Measurements from ENCODE around the gene DDAH1. TPM values are rescaled to one million over a fixed set of nuclear protein-coding genes. Genes with fewer than 3 reads are reported as not detected.

DDAH1 gene
- total RNA-seq, 1 experiment from 2014 or later, result 22.8 TPM

DNA sequence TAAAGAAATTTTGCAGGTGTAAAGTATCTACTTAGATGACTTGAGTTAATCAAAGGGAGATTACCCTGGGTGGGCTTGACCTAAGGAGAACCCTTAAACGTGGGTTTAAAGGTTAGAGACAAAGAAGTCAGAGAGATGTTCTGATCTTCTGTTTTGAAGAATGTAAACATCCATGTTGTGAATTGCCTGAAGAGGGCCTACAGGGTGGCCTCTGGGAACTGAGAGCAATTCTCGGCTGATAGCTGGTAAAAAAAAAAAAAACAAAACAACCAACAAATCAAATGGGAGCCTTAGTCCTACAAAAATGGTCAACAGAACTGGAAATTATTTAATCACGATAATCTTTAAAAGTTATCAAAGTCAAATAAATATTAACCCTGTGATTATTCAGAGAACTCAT, 99.1 kb downstream of the DDAH1 start:
- no peak overlapping the region for H3K27ac Mint-ChIP-seq
- ATAC-seq (no peak), DNase-seq (ENCODE audit: low spot score) (no peak)
- ChIA-PET CTCF (interaction anchor here (1.4 to 2.7 kb wide), 2 partner anchors 22 to 52 kb away, joined by 3 to 9 read pairs; no protein-coding TSS in a partner anchor), POLR2A (interaction anchor here (0.6 kb wide), 1 partner anchor 49 kb away, joined by 8 read pairs; no protein-coding TSS in a partner anchor)
- no peaks in the 10 kb centered on the region for H3K27me3 Mint-ChIP-seq (ENCODE audit: low read depth)
- no peak overlapping the region for H3K4me3 Mint-ChIP-seq
- TF ChIP-seq NR1H2 (CRISPR knock-in tag; IDR thresholded peaks at IDR 0.05), result no peak
- no peak for TF ChIP-seq OVOL2 (CRISPR knock-in tag; IDR thresholded peaks at IDR 0.05; ENCODE audit: borderline replicate concordance)
- TF ChIP-seq NR3C1 (CRISPR knock-in tag; conservative IDR thresholded peaks at IDR 0.05; ENCODE audit: low read depth), result no peak
- TF ChIP-seq, protein P1, sequence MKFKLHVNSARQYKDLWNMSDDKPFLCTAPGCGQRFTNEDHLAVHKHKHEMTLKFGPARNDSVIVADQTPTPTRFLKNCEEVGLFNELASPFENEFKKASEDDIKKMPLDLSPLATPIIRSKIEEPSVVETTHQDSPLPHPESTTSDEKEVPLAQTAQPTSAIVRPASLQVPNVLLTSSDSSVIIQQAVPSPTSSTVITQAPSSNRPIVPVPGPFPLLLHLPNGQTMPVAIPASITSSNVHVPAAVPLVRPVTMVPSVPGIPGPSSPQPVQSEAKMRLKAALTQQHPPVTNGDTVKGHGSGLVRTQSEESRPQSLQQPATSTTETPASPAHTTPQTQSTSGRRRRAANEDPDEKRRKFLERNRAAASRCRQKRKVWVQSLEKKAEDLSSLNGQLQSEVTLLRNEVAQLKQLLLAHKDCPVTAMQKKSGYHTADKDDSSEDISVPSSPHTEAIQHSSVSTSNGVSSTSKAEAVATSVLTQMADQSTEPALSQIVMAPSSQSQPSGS (CRISPR knock-in tag; IDR thresholded peaks at IDR 0.05; ENCODE audit: borderline replicate concordance, low read depth), result no peak
- TF ChIP-seq TCF7 (CRISPR knock-in tag; IDR thresholded peaks at IDR 0.05; ENCODE audit: low read depth), result no peak
- no peak for TF ChIP-seq CBFB (CRISPR knock-in tag; IDR thresholded peaks at IDR 0.05; ENCODE audit: low read depth)
- TF ChIP-seq EMX1 (CRISPR knock-in tag; IDR thresholded peaks at IDR 0.05), result no peak
- TF ChIP-seq, protein P2, sequence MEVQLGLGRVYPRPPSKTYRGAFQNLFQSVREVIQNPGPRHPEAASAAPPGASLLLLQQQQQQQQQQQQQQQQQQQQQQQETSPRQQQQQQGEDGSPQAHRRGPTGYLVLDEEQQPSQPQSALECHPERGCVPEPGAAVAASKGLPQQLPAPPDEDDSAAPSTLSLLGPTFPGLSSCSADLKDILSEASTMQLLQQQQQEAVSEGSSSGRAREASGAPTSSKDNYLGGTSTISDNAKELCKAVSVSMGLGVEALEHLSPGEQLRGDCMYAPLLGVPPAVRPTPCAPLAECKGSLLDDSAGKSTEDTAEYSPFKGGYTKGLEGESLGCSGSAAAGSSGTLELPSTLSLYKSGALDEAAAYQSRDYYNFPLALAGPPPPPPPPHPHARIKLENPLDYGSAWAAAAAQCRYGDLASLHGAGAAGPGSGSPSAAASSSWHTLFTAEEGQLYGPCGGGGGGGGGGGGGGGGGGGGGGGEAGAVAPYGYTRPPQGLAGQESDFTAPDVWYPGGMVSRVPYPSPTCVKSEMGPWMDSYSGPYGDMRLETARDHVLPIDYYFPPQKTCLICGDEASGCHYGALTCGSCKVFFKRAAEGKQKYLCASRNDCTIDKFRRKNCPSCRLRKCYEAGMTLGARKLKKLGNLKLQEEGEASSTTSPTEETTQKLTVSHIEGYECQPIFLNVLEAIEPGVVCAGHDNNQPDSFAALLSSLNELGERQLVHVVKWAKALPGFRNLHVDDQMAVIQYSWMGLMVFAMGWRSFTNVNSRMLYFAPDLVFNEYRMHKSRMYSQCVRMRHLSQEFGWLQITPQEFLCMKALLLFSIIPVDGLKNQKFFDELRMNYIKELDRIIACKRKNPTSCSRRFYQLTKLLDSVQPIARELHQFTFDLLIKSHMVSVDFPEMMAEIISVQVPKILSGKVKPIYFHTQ (CRISPR knock-in tag; IDR thresholded peaks at IDR 0.05), result no peak
- TF ChIP-seq SOX15 (CRISPR knock-in tag; IDR thresholded peaks at IDR 0.05), result no peak
- no peak for TF ChIP-seq ZNF317 (CRISPR knock-in tag; IDR thresholded peaks at IDR 0.05; ENCODE audit: borderline replicate concordance, low read depth)
- TF ChIP-seq, protein P3, sequence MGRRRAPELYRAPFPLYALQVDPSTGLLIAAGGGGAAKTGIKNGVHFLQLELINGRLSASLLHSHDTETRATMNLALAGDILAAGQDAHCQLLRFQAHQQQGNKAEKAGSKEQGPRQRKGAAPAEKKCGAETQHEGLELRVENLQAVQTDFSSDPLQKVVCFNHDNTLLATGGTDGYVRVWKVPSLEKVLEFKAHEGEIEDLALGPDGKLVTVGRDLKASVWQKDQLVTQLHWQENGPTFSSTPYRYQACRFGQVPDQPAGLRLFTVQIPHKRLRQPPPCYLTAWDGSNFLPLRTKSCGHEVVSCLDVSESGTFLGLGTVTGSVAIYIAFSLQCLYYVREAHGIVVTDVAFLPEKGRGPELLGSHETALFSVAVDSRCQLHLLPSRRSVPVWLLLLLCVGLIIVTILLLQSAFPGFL (CRISPR knock-in tag; IDR thresholded peaks at IDR 0.05; ENCODE audit: borderline replicate concordance), result no peak
- no peak for TF ChIP-seq ESRRA (CRISPR knock-in tag; IDR thresholded peaks at IDR 0.05; ENCODE audit: borderline replicate concordance)
- no peak for TF ChIP-seq ATF6 (CRISPR knock-in tag; IDR thresholded peaks at IDR 0.05)
- no peak for TF ChIP-seq GABPB1 (CRISPR knock-in tag; IDR thresholded peaks at IDR 0.05)
- TF ChIP-seq STAT6 (CRISPR knock-in tag; conservative IDR thresholded peaks at IDR 0.05; ENCODE audit: low read depth), result no peak
- TF ChIP-seq ZNF416 (CRISPR knock-in tag; IDR thresholded peaks at IDR 0.05), result no peak
- no peaks in the 10 kb centered on the region for H3K36me3 Mint-ChIP-seq
- H3K4me1 Mint-ChIP-seq, result no peaks in the 10 kb centered on the region
- no peaks in the 10 kb centered on the region for H3K9me3 Mint-ChIP-seq

Data from WTC11 (cell line).